ENCODE measurements around the gene PLCL2.
A peak's percentile ranks its signal among the peaks of the same experiment; 100 is the strongest.

PLCL2 gene

DNA sequence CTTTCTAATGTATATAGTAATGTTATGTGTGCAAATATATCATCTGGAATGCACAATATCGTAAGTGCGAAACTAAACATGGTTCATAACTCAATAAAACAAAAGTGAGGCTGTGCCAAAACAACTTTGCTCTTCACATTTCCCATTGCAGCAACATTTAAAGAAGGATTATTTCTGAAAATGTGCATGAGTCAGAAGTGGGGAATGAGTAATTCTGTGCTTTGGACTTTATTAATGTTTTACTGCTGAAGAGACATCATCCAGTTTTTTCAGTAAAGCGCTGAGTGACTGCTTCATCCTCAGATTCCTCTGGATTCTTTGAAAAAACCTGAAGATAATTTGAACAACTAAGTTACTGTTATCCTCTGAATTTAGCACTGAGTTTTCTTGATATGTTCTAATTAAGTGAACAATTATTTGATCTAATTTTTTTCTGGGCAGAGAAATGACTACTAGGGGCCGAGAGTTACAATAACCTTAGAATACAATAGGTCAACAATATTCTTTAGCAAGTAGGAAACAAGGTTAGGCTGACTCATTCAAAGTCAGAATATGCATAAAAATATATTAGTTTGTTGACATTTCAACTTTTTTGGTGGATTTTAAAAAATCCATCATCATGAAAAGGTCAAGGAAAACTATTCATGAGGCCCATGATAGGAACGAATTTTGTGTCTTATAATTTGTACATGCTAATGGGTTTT is 20.0 kb upstream of the PLCL2 start:
- no peak for DNase-seq (ENCODE audit: extremely low read depth in 1 of 2, low read depth in 1 of 2)

DNA sequence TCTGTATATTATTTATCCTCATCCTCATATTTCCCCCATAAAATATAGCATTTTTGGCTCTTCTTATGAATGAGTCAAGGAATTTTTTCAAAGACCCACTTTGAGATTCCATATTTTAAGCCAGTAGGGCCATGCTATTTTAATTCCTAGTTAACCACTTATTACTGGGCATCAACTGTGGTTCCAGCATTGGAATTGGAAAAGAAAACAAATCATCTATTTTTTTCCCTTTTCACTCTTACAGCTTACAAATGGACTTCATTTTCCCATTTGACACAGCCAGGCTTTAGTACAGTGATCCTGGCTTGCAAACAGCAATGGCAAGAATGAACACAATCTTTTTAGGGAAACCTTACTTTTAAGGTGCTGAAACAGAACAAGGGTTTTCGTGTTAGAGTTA is 19.4 kb upstream of the PLCL2 start:
- no peak for DNase-seq (ENCODE audit: extremely low read depth in 1 of 2, low read depth in 1 of 2)

DNA sequence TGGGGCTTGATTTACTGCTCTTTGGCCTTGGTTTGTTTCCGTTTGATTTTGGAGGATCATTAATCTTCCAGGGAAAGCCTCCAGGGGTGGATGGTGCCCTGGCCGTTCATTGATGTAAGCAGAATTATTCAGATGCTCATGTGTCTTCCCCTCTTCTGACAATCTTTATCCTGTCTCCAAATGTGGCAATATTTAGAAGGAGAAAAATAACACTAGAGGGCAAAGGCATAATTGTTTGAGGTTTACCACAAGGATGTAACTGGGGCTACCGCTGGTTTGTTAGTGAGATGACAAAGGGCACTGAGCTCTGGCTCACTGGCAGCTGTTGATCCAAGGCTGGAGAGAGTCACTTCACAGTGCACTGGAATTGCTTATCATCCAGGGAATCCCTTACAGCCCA is 18.2 kb upstream of the PLCL2 start:
- DNase-seq (ENCODE audit: extremely low read depth in 1 of 2, low read depth in 1 of 2) = no peak

DNA sequence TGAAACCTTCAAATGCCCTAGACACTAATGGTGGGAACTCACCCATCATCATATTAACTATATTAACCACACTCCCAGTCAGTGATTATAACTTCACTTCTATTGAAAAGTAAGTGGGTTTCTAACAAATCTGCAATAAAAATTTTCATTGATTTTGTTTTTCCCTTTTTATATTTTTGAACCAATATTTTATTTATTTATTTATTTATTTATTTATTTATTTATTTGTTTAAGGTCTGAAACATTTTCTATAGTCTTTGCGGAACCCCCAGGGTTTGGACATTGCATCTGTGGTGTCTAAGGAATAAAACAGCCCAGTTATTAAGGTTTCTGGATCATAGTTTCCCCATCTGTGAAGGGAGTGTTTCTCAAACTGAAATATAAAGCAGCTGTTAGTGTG is 16.2 kb upstream of the PLCL2 start:
- DNase-seq (ENCODE audit: extremely low read depth in 1 of 2, low read depth in 1 of 2) = no peak

DNA sequence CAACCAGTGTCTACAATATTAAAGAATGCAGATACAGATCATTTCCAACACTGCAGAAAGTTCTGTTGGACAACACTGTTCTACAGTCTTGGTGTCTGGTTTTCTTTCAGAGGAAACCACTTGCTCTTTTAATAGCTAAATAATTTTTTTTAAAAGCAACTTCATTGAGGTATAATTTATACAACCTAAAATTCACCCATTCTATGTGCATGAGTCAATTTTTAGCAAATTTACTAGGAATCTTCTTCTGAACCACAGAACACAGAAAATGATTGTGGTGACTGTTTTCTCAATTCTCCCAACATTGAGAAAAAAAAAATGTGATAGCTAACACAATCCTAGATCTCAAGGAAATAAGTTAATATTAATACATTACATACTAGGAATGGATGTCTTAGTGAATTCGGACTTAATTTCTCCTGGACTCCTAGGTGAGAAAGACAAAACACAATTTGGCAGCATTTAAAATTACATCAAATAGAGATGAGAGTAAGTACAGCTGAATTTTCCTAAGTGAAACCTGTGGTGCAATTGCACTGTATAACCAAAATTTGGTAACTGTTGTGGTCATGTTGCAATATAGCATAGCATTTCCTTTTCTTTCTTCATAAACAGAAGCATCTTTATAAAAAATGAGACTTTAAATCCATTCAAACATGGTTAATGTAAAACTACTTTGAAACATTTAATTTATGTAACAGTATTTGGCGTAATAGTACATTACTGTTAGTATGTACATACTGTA is 15.3 kb upstream of the PLCL2 start:
- no peak for DNase-seq (ENCODE audit: extremely low read depth in 1 of 2, low read depth in 1 of 2)

DNA sequence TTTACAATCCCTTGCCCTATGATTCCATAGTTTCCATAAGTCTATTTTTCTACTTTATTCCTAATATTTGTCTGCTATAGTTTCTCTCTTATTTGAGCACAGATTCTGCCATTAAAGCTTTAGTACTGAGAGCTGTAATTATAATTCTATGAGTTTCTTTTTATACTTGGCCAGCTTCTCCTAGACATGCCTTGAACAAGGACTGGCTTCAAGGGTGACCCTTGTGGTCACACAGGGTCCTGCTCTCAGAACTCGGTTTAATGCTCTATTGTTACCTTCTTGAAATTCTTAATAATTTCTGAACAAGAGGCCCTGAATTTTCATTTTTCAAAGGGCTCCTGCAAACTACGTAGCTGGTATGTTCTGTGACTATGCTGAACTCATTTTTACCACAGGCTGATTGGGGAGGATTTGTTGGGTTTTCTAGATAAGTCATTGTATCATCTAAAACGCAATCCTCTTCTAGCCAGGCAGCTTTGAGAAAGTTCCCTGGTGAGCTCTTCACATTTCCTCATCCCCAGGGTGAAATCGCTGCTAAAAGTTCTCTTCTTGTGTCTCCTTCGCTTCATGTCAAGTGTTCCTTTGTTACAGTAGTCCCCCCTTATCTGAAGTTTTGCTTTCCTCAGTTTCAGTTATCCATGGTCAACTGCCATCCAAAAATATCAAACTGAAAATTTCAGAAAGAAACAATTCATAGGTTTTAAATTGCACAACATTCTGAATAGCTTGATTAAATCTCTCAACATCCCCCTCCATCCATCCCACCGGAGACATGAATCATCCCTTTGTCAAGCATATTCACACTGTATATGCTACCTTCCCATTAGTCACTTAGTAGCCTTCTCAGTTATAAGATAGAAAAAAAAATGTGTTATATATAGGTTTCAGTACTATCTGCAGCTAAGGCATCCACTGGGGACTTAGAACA is 12.6 kb upstream of the PLCL2 start:
- DNase-seq (ENCODE audit: extremely low read depth in 1 of 2, low read depth in 1 of 2) = no peak

DNA sequence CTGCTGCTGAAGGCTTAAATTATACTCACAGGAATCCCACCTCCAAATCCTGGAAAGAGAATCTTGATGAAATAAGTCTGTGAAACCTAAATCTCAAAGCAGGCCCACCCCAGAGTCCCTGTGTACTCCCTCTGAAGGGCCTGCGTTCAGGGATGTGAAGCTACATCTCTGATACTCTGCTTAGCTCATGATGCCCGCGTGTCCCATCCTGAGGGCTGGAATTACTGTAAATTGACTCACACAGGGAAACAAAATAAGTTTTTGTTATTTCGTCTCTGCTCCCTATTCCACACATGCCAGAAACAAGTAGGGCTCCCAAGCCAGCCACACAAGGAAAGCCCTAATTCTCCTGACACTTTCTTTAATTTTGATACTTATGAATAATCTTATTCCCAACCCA is 10.9 kb upstream of the PLCL2 start:
- no peak for DNase-seq (ENCODE audit: extremely low read depth in 1 of 2, low read depth in 1 of 2)

DNA sequence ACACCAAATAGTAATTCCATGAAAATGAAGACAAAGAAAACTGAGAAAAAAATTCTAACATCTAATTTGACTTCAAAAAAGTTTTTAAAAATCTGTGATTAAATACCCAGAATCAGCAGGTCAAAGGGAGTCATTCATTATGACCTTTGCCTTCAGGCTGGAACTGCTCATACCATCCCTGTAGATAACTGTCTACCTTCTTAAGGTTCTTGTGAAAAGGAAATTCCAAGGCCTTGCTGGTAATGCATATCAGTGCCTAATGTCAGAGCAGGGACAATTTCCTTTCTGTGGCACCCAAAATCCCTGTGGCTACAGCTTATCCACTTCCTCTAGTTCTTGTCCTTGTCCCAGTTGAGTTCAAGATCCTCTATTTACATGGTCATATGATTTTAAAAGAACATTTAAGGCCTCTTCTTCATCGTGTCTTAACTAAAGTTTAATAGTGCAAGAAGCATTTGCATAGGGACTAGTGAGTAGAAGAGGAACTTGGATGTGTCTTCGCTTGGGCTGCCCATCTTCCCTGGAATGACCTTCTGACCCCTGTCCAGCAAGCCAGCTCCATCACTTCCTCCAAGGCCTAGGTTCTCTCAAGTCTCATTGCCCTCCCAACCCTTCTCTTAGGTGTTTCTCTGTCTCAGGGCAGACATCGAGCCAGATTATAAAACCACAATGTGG is 8.7 kb upstream of the PLCL2 start:
- no peak for DNase-seq (ENCODE audit: extremely low read depth in 1 of 2, low read depth in 1 of 2)

DNA sequence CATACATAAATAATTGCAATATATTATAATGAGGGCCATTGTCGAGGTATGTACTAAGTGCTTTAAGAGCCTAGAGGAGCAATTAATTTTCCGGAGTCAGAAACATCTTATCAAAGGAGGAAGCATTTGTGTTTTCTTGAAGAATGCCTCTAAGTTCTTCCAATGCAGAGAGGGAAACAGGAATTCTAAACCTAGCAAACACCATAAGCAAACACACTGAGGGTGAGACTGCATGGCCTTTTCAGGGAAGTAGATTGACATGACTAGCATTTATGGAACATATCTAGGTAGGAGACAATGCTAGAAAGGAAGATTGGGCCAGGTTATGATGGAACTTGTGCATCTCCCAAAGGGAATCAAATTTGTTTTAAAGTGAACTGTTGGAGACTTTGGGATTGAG is 7.2 kb upstream of the PLCL2 start:
- no peak for DNase-seq (ENCODE audit: extremely low read depth in 1 of 2, low read depth in 1 of 2)

DNA sequence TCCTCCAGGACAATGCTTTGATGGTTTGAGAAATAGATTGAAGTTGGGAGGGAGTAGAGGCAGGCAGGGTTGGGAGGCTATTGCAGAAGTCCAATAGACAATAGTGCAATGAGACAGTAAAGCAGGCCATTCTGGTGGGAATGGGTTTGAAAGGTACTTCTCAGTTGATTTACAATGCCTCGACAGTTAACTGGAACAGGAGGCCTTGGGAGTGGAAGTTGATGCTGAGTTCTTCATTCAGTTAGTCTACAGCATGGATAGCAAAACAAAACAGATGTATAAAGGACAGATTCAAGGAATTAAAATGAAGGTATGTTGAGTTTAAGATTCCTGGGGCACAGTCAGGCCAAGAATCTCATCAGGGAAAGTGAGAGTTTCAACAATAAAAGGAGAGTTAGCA is 6.8 kb upstream of the PLCL2 start:
- no peak for DNase-seq (ENCODE audit: extremely low read depth in 1 of 2, low read depth in 1 of 2)

DNA sequence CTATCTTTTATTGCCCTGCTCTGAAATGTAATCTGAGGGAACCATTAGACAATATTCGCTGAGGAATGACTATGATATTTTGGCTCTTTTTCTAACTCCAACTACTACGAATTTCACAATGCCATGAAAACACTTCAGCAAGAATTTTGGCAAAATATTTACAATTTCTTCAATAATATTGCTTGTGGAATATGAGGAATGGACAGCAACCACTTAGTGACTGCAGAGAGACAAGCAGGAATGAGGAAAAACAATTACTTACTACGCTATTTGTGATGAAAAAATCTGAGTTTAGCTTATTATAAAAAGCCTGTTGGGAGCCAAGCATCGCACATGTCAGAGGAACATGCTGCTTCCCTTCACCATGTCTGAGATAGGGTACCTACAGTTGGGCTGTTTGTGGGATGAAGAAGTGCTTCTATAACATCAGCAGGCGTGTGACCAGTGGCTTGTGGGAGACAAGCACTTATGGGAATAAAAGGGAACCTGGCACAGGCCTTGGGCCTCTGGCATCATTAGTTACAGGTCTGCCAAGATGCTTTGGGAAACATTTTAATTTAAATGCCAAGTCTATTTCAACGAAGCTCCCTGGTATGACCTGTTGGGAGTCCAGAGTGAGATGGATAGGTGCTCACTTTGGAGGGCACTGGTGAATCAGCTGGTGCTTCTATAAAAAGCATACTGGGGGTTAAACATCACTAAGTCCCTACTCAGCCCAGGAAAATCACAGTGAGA is 2.7 kb upstream of the PLCL2 start:
- no peak for DNase-seq (ENCODE audit: extremely low read depth in 1 of 2, low read depth in 1 of 2)

DNA sequence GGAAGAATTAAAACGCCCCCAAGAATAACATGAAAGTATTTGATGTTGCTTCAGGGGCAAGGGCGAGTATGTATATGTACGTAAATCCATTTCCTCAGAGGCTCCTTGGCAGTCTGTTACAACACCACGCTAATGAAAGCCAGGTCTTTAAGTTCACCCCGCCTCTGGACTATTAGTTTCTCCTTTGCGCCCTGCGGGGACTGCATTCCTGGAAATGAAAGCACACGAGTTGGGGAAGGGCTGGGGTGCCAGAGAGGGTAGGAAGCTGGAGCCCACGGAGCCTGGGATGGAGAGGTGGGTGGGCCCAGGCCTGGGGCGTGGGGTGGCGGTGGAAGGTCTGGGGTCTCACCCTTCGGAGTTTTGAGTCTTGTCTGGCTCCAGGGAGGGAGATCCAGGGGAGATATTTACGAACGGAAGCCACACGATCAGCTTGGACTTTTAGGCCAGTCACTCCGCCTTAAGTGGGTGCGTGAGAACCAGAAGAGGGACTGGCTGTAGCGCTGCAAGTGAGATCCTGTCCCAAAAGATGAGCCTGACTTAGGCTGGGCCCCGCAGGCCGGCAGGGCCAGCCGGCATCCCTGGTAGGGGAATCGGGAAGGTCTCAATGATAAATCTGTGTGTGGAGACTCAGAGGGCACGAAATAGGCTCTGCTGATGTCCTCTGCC is 1.6 kb upstream of the PLCL2 start:
- no peak for DNase-seq (ENCODE audit: extremely low read depth in 1 of 2, low read depth in 1 of 2)

DNA sequence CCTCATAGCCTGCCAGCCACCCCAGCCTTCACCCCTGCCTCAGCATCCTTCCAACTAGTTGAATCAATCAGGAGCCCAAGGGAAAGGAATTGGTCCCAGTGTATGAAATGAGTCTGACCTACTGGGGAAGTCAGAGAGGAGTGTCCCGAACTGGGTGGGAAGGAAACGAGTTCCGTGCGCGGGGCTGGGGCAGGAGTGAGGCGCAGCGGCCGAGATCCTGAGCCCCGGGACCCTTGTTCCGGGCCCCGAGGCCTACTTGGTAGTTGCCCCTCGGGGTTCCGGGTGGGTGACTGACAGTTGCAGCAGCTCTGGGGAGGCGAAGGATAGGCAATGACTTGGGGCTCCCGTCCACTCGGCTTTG is 1.1 kb upstream of the PLCL2 start:
- no peak for DNase-seq (ENCODE audit: extremely low read depth in 1 of 2, low read depth in 1 of 2)

DNA sequence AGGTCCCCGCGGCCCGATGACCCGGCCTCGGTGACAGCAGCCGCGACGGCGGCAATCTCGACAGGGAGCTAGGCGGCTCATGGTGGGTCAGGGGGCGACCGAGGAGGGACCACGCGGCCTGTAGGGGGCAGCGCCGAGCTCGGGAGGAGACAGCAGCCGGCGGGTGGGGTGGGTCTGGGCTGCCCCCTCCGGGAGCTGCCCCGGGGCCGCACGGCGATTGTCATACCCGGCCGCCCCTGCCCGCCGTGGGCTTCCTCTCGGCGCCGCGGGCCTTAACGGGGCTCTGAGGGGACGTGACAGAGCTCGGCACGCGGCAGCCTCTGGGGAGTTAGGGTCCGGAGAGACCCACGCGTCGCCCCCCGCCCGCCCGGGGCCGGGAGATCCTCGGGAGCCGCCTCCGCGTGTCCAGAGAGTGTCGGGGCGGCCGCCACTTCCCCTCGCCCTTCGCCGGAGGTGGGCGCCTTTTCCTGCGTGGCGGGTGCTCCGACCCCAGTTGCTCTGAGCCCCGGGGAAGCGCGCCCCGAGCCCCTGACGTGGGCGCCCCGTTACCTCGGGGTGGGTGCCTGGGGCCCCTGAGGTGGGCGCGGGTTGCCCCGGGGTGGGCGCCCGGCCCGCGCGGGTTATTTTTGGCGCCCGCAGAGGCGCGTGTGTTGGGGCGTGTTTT is 539 bp upstream of the PLCL2 start:
- DNase-seq (ENCODE audit: extremely low read depth in 1 of 2, low read depth in 1 of 2) = peak; percentile 40 to 58

DNA sequence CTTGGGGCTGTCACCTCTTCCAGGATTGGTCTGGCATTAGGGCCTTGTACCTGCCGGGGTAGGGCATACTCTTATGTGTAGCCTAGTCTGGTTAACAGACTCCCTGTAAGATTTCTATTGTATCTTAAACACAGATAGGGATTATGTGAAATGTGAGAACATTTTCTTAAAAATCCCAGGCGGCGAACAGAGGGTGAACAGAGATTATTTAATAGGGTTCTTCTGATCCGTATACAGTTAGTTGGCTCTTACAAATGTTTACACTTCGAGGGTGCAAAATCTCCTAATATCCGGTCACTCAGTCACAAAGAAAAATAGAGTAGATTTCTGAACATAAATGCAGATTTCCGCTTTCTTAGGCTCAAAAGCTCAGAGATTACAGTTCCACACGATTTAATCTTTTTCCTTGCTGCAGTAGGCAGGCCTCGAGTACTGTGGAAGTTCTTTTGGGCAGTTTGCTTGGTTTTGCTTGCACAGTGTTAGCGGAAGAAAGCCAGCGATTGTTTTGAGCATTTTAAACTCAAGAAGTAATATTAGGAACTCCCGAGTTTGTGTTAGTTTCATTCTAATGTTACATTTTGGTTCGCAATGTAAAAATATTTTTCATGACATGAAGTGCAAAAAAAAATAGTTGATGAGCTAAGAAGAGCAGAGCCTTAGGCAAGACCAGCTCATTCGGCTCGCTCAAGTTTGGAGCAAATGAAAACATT is 993 bp downstream of the PLCL2 start:
- no peak for DNase-seq (ENCODE audit: extremely low read depth in 1 of 2, low read depth in 1 of 2)

DNA sequence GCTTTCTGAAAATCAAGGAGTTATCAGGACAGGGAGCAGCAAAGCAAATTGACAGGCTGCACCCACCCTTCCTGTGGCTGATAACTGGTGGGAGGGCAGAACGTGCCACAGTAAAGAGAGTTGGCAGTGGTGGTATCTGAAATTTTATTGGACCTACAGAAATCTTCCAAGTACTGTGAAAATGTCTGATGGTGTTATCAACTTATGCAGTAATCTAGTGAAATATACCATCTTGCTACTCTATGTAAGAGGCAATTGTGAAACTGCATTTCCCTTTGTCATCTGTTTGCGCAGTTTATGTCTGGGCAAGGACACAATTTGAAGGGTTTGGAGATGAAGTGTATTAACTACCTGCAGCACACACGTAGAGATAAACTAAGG is 1.5 kb downstream of the PLCL2 start:
- no peak for DNase-seq (ENCODE audit: extremely low read depth in 1 of 2, low read depth in 1 of 2)

DNA sequence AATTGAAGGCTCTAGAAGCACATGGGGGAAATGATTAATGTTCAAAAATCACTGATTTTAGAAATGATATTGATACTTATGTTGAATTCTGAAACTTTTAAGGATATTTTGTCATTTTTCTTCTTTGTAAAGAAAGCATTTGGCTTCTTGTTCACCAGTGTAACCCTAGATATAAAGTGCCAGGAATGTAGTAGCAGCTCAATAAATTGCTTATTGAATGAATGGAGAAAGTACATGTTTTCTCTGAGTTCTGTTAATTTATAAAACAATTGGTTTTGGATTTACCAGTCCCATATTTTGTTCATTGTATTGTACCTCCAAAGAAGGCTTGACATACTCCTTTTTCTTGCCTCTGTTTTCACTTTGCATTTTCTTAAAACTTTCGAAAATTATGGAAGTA is 2.4 kb downstream of the PLCL2 start:
- DNase-seq (ENCODE audit: extremely low read depth in 1 of 2, low read depth in 1 of 2) = no peak

DNA sequence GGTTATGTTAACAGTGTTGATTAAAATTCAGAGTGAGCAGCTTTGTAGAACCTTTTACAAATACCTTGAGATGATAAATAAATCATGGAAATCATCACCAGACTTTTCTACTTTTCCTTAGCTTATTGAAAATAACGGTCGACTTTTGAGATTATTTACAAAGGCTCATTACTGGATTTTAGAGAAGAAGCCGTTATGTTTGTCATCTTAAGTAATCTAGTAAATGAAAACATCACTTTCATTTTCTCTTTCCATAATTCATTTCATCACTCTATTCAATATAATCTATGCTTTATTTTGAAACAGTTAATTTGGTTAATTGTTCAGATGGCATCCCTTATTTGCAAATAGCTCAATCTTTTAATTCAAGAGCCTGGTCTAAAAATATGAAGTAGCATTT is 3.6 kb downstream of the PLCL2 start:
- no peak for DNase-seq (ENCODE audit: extremely low read depth in 1 of 2, low read depth in 1 of 2)

All from activated CD8-positive, alpha-beta memory T cell treated with anti-CD3 and anti-CD28 coated beads for 1 hour (primary cell).